Activated CD4-positive, alpha-beta T cell treated with anti-CD3 and anti-CD28 coated beads, Interleukin-2, amount 10 ng/mL, durations not matched to agents 7 days and 5 days (primary cell): ENCODE data around the gene C11orf86. TPM values are rescaled to one million over a fixed set of nuclear protein-coding genes. Genes with fewer than 3 reads are reported as not detected.

Experiments
- CTCF ChIA-PET: fragments of 350-600 bp; sonication (Branson Sonifier 250); formaldehyde crosslinking; loops from one replicate; lab custom pipeline; 2021; ENCODE audit warnings: antibody characterized with exemption; lab: Charles Lee
- POLR2A ChIA-PET: fragments of 350-600 bp; sonication (Branson Sonifier 250); formaldehyde crosslinking; loops from one replicate; lab custom pipeline; 2021; ENCODE audit warnings: antibody characterized with exemption; lab: Charles Lee
- DNase-seq: peaks from one replicate; pipeline ENCODE4 v3.0.0-alpha.2; 2020
- H3K27ac Mint-ChIP-seq: one replicate; pipeline ENCODE4 v1.8.0; 2021; ENCODE audit warnings: mild to moderate bottlenecking, moderate library complexity, mixed read lengths
- H3K27me3 Mint-ChIP-seq: one replicate; pipeline ENCODE4 v1.8.0; 2021; ENCODE audit warnings: mixed read lengths
- H3K36me3 Mint-ChIP-seq: one replicate; pipeline ENCODE4 v1.8.0; 2021; ENCODE audit warnings: low read depth, mixed read lengths
- H3K4me1 Mint-ChIP-seq: one replicate; pipeline ENCODE4 v1.8.0; 2021; ENCODE audit warnings: mixed read lengths
- H3K4me3 Mint-ChIP-seq: one replicate; pipeline ENCODE4 v1.8.0; 2021; ENCODE audit warnings: mild to moderate bottlenecking, moderate library complexity, mixed read lengths
- H3K9me3 Mint-ChIP-seq: one replicate; pipeline ENCODE4 v1.8.0; 2021; ENCODE audit warnings: mixed read lengths
- microRNA-seq: library from miRNA; unstranded; fragments of <30 nt; microRNA quantifications from one replicate; pipeline ENCODE4 v1.2.0, GENCODE V29; 2021; ENCODE audit warnings: borderline microRNAs expressed, borderline replicate concordance
- total RNA-seq, 2 experiments: library from RNA; stranded (reverse); gene quantifications; one replicate each; pipeline ENCODE4 v1.2.3, GENCODE V29; 2021

The C11orf86 gene
- total RNA-seq, 2 experiments from 2014 or later, result not detected

DNA sequence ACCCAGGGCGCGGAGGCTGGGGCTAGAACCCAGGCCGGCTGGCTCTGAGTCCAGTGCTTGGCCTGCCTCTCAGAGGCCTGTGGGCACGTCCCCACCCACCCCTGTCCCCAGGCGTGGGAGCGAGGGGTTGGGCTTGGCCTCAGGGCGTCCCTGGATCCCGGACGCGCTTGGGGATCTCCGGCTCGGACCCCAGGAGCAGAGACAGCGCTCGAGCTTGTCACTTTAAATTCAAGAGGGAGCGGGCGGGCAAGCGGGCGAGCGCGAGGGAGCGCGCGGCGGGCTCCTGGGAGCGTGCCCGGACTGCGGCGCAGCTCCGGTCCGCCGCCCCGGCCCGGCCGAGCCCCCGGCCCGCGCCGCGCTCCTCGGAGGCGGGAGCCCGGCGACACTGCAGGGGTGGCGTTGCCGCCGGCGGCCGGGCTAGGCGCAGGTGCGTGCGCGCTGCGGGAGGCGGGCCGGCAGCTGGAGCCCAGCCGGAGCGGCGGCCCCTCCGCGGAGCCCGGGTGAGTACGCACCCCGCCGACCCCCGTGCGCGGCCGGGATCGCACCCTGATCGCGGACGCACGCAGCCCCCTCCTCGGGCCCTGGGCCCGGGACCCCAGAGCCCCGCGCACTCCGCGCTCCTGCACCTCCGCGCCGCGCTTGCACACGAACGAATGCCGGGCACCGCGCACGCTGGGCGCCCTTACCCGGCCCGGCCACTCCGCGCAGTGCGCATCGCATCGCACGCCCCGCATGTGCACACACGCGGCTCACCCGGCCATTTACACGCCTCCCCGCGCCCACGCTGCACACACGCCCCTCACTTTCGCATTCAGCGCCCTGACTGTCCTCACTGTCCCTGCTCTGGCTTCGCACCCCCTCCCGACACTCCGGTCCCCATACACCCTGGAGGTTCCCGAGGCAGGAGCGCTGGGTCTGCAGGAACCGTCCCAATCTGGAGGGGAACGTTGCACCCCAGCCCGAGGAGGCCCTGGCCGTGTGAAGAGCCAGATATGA, 48.2 kb downstream of the C11orf86 start, which contains the start of gene SYT12:
SYT12 (plus strand) TSS at position 174 of the 996 bp plus-strand sequence. CDS start 7,011 bp downstream, outside the sequence.
- POLR2A ChIA-PET, result no interaction called here
- no peak for DNase-seq
- peaks cover 2% of the 10 kb centered on the region for H3K9me3 Mint-ChIP-seq
- H3K27me3 Mint-ChIP-seq, result peaks cover 69% of the 10 kb centered on the region
- H3K4me3 Mint-ChIP-seq, result no peak within 1 kb of the TSS
- CTCF ChIA-PET, result interaction anchor here (0.8 to 0.9 kb wide), 2 partner anchors 16 to 30 kb away, joined by 3 read pairs; no protein-coding TSS in a partner anchor
- H3K27ac Mint-ChIP-seq, result no peak within 1 kb of the TSS
- H3K36me3 Mint-ChIP-seq, result no peaks in the 10 kb centered on the region
- H3K4me1 Mint-ChIP-seq, result peaks cover 26% of the 10 kb centered on the region

DNA sequence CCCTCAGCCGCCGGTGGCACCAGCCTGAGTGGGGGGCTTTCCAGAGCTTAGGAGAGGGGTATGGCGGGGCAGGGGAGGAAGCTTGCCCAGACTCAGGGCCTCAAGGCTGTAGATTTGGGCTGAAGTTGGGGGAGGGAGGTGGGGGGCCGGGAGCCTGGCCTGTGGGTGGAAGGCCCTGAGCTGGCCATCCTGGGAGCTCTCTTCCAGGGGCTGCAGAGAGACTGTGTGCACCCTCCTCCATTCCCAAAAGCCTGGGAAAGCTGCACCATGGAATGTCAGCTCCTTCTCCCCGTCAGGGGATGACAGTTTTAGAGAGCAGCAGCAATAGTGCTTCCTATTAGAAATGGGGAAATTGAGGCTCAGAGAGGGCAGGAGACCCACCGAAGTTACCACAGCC, 48.9 kb downstream of the C11orf86 start:
- Mint-ChIP-seq H3K27ac (no peak overlapping the region), H3K27me3 (peaks cover 73% of the 10 kb centered on the region)

DNA sequence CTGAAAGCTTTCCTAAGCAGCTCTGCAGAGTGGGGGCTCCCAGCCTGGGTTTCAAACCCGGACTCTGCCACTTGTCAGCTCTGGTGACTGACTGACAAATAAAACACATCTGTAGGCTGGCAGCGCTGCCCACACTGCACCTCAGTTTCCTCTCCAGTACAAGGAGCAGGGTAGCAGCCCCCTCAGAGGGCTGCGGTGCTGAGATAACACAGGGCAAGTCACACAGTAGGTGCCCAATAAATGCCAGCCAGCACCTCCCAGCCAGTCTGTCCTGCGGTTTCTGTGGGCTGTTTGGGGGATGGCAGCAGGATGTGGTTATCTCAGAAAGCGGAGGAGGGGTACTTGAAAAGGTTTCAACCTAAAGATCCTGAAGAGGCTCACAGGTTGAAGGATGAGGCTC, 49.3 kb downstream of the C11orf86 start:
- ChIA-PET CTCF (interaction anchor here (0.8 to 0.9 kb wide), 2 partner anchors 15 to 29 kb away, joined by 3 read pairs; no protein-coding TSS in a partner anchor), POLR2A (no interaction called here)
- Mint-ChIP-seq H3K27me3 (peaks cover 77% of the 10 kb centered on the region), H3K4me1 (peaks cover 26% of the 10 kb centered on the region), H3K36me3 (no peaks in the 10 kb centered on the region), H3K27ac (peak overlapping the region; percentile 81), H3K4me3 (no peak overlapping the region), H3K9me3 (no peaks in the 10 kb centered on the region)
- DNase-seq, result peak; percentile 68

More for the DNA sequence above, 48.9 kb downstream of the C11orf86 start:
- POLR2A ChIA-PET, result no interaction called here
- H3K4me3 Mint-ChIP-seq, result no peak overlapping the region
- H3K9me3 Mint-ChIP-seq, result peaks cover under 1% of the 10 kb centered on the region
- no peak for DNase-seq
- CTCF ChIA-PET, result interaction anchor here (0.8 to 0.9 kb wide), 2 partner anchors 16 to 30 kb away, joined by 3 read pairs; no protein-coding TSS in a partner anchor
- H3K4me1 Mint-ChIP-seq, result peaks cover 26% of the 10 kb centered on the region
- no peaks in the 10 kb centered on the region for H3K36me3 Mint-ChIP-seq

DNA sequence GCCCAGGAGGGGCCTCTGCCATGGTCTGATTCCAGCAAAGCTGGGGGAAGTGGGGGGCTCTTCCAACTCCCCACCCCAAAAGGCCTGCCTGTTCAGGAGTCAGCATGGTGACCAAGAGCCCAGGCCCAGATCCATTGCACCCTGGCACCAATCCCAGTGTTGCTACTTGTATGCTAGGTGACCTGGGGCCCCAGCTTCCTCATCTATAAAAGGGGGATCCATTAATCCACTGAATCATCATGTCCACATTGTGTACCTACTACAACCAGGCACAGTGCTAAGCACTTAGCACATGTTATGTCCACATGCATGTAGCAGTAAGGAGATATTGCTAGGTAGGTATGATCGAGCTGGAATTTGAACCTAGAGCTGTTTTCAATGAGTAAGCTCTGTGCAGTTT, 49.9 kb downstream of the C11orf86 start:
- H3K9me3 Mint-ChIP-seq, result no peaks in the 10 kb centered on the region
- H3K4me3 Mint-ChIP-seq, result no peak overlapping the region
- CTCF ChIA-PET, result no interaction called here
- H3K4me1 Mint-ChIP-seq, result peaks cover 26% of the 10 kb centered on the region
- peaks cover 79% of the 10 kb centered on the region for H3K27me3 Mint-ChIP-seq
- no peak overlapping the region for H3K27ac Mint-ChIP-seq
- POLR2A ChIA-PET, result no interaction called here
- no peak for DNase-seq
- H3K36me3 Mint-ChIP-seq, result no peaks in the 10 kb centered on the region

DNA sequence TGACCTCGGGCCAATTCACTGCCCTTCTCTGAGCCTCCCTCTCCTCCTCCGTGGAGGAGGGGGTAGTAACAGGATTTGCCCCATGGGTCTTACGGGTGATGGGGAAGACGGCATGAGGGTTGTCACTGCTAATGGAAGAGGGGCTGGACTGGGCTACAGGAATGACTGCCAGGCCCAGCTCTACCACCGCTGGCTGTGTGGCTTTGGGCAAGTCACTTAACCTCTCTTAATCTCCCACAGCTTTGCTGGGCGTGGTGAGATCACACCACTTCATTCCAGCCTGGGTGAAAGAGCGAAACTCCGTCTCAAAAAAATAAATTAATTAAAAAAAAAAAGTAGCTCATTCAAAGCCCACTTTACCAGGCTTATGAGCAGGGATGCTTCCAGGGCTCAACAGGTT, 50.6 kb downstream of the C11orf86 start:
- Mint-ChIP-seq H3K4me1 (peaks cover 26% of the 10 kb centered on the region), H3K27ac (no peak overlapping the region), H3K4me3 (no peak overlapping the region), H3K36me3 (no peaks in the 10 kb centered on the region), H3K27me3 (peaks cover 73% of the 10 kb centered on the region), H3K9me3 (no peaks in the 10 kb centered on the region)
- POLR2A ChIA-PET, result no interaction called here
- CTCF ChIA-PET, result interaction anchor here (0.5 kb wide), 1 partner anchor 803 kb away, joined by 3 read pairs; no protein-coding TSS in a partner anchor
- no peak for DNase-seq

Small RNAs within 50 kb of the gene (microRNA-seq; reads per million reads assigned to microRNA genes)
- gene MIR3163, result not detected

Other genes with a start within 250 kb of the C11orf86 start
- gene SPTBN2, start 246.1 kb upstream of the C11orf86 start, total RNA-seq, result under 1 TPM; 0.25 to 0.35 TPM
- 10 to 100 TPM; 23.1 to 23.7 TPM for gene RCE1, start 131.9 kb upstream of the C11orf86 start, total RNA-seq
- 10 to 100 TPM; 14.1 to 16.6 TPM for gene LRFN4, start 118.2 kb upstream of the C11orf86 start, total RNA-seq
- 10 to 100 TPM in 1 of 2 experiments, 1 to 10 TPM in 1; 8.8 to 10.1 TPM for gene PC, start 16.9 kb upstream of the C11orf86 start, total RNA-seq
- gene SYT12, start 47.8 kb downstream of the C11orf86 start, total RNA-seq, result not detected
- under 1 TPM in 1 of 2 experiments, not detected in 1; 0.35 TPM for gene RHOD, start 81.5 kb downstream of the C11orf86 start, total RNA-seq
- 10 to 100 TPM; 83.8 to 94.0 TPM for gene KDM2A, start 144.0 kb downstream of the C11orf86 start, total RNA-seq